A673 (cell line): ENCODE measurements around the gene LRRC10B.

Experiments
- CTCF ChIP-seq: fragments of 300-800, 200-600 bp; sonication (generic); conservative IDR thresholded peaks from 2 replicates; pipeline ENCODE4 v1.5.1; 2017; ENCODE audit warnings: low read depth, mild to moderate bottlenecking, antibody characterized with exemption, low read length, moderate library complexity, mixed read lengths
- EZH2 ChIP-seq: fragments of 200-600 bp; sonication (generic); IDR thresholded peaks from 2 replicates; pipeline ENCODE4 v1.6.1; 2017; ENCODE audit warnings: borderline replicate concordance, low read depth, mild to moderate bottlenecking, mixed read lengths, antibody characterized with exemption, low read length; ENCODE audit not compliant: poor library complexity, severe bottlenecking

DNA sequence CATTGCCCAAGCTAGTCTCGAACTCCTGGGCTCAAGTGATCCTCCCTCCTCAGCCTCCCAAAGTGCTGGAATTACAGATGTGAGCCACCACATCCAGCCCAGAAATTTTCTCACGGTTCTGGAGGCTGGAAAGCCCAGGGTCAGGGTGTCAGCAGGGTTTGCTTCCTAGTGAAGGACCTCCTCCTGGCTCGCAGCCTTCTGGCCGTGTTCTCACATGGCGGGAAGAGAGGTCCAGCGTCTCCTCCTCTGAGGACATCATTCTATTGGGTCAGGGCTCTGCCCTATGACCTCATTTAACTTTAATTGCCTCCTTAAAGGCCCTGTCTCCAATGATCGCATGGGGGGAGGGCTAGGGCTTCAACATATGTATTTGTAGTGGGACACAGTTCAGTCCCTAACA is 40.5 kb upstream of the LRRC10B start:
- TF ChIP-seq CTCF = no peak
- TF ChIP-seq EZH2 = no peak
